Left ventricle myocardium inferior (tissue), 1 donor: ENCODE results near the gene PHF13. TPM values are rescaled to one million over a fixed set of nuclear protein-coding genes. Genes with fewer than 3 reads are reported as not detected.
"Not testable (repeated sequence)": the region's sequence is repeated elsewhere in the genome, so short reads cannot be mapped to it uniquely, and the experiment has no call there.

Experiments
- DNase-seq: peaks from one replicate; pipeline ENCODE4 v3.0.0-alpha.2; 2020
- H3K27ac ChIP-seq: fragments of 200-600 bp; replicated peaks from 2 replicates; pipeline ENCODE4 v1.8.0; 2021
- H3K27me3 ChIP-seq: fragments of 200-600 bp; 2 replicates; pipeline ENCODE4 v1.8.0; 2021; ENCODE audit warnings: low read depth
- H3K36me3 ChIP-seq: fragments of 200-600 bp; 2 replicates; pipeline ENCODE4 v1.8.0; 2021
- H3K4me1 ChIP-seq: fragments of 200-600 bp; 2 replicates; pipeline ENCODE4 v1.8.0; 2021
- H3K4me3 ChIP-seq: fragments of 200-600 bp; 2 replicates; pipeline ENCODE4 v1.8.0; 2021; ENCODE audit warnings: mild to moderate bottlenecking, moderate library complexity
- H3K9me3 ChIP-seq: fragments of 200-600 bp; replicated peaks from 2 replicates; pipeline ENCODE4 v1.8.0; 2021
- intact Hi-C: fragments of 100-400 bp; cut with micrococcal nuclease; formaldehyde crosslinking; loops from one replicate; pipeline ENCODE4 v1.11.0; 2022
- total RNA-seq: library from RNA; stranded (reverse); fragmentation: NEBNext Ultra II Directional; extraction: Animal tissue kit (Norgen Biotek cat#: 25700); gene quantifications from one replicate; pipeline ENCODE4 v1.2.1, GENCODE V29; 2021
- TF ChIP-seq, protein P1 (sequence below): fragments of 200-600 bp; IDR thresholded peaks from 2 replicates; pipeline ENCODE4 v1.8.0; 2021; ENCODE audit warnings: antibody characterized with exemption, mild to moderate bottlenecking, borderline replicate concordance
- donor health status: DM: no; HTN: yes; CAD: no; lungs with severe emphysema.

The PHF13 gene
- total RNA-seq, 1 donor from 2014 or later, result 6.8 TPM

GRCh38 chr1:6638226-6638625 lies 24.7 kb downstream of the PHF13 start:
- intact Hi-C loops, result no loop called here
- H3K27me3 ChIP-seq, result no peaks in the 10 kb centered on the region
- H3K4me1 ChIP-seq, result peaks cover 8% of the 10 kb centered on the region
- TF ChIP-seq, protein P1, sequence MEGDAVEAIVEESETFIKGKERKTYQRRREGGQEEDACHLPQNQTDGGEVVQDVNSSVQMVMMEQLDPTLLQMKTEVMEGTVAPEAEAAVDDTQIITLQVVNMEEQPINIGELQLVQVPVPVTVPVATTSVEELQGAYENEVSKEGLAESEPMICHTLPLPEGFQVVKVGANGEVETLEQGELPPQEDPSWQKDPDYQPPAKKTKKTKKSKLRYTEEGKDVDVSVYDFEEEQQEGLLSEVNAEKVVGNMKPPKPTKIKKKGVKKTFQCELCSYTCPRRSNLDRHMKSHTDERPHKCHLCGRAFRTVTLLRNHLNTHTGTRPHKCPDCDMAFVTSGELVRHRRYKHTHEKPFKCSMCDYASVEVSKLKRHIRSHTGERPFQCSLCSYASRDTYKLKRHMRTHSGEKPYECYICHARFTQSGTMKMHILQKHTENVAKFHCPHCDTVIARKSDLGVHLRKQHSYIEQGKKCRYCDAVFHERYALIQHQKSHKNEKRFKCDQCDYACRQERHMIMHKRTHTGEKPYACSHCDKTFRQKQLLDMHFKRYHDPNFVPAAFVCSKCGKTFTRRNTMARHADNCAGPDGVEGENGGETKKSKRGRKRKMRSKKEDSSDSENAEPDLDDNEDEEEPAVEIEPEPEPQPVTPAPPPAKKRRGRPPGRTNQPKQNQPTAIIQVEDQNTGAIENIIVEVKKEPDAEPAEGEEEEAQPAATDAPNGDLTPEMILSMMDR, result no peak
- no peak overlapping the region for H3K4me3 ChIP-seq
- no peaks in the 10 kb centered on the region for H3K9me3 ChIP-seq
- peaks cover 96% of the 10 kb centered on the region for H3K36me3 ChIP-seq
- DNase-seq, result peak; percentile 87
- peak overlapping the region; percentile 55 for H3K27ac ChIP-seq

DNA sequence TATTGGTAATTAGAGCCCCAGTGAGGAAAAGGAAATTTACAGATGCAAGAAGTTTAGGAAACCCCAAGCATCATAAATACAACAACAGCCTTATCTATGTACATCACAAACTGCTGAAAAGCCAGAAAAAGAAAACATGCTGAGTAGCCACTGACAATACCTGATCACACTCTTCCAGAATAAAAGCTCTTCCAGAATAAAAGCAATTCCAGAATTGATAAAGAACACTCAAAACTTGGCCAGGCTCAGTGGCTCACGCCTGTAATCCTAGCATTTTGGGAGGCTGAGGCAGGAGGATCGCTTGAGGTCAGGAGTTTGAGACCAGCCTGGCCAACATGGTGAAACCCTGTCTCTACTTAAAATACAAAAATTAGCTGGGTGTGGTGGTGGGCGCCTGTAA lies 27.3 kb downstream of the PHF13 start:
- H3K4me1 ChIP-seq, H3K27ac ChIP-seq, intact Hi-C loops, H3K9me3 ChIP-seq, DNase-seq, H3K4me3 ChIP-seq, H3K27me3 ChIP-seq: not testable (repeated sequence)
- H3K36me3 ChIP-seq, result peaks cover 98% of the 10 kb centered on the region

DNA sequence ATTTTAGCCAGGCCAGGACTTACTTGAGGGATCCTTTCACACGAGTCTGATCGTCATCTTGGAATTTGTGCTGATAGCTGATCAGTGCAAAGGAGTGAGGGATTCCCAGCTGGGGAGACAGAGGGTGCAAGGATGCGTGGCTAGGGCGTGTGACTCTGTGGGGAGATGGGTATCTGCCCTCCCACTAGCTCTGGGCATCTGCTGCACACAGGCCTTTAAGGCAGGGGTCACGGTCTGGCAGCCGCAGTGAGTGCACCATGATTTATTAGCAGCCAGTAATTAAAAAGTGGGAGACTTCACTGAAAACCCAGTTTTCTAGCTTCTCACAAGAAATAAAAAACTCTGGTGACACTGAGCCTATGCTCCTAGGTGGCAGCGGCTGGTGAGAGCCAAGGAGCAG lies 31.5 kb downstream of the PHF13 start:
- intact Hi-C loops, result no loop called here
- peaks cover 72% of the 10 kb centered on the region for H3K36me3 ChIP-seq
- no peaks in the 10 kb centered on the region for H3K27me3 ChIP-seq
- no peak for DNase-seq
- H3K4me3 ChIP-seq, result no peak overlapping the region
- H3K27ac ChIP-seq, result no peak overlapping the region
- no peaks in the 10 kb centered on the region for H3K9me3 ChIP-seq
- TF ChIP-seq, protein P1, result no peak
- H3K4me1 ChIP-seq, result no peaks in the 10 kb centered on the region

DNA sequence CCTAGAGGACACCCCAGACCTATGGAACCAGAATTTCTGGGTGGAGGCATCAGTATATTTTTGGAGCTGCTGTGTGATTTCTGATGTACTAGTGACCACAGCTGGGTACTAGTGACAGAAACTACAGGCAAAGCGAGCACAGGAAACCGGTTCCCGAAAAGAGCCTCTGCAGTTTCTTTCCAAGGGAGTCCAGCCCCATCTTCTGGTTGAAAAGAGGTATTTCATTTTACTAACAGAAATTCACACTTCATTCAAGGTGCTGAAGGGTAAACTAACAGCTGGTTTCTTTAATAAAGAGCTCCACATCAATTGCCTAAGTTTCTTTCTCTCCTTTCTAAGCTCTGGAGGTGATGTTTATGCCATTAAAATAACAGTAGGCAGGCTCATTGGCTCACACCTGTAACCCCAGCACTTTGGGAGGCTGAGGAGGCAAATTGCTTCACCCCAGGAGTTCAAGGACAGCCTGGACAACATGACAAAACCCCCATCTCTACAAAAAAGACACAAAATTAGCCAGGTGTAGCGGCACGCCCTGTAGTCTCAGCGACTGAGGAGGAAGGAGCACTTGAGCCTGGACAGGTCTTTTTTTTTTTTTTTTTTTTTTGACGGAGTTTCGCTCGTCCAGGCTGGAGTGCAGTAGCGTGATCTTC lies 33.1 kb downstream of the PHF13 start:
- Histone ChIP-seq H3K4me3 (no peak overlapping the region), H3K27ac (no peak overlapping the region), H3K4me1 (no peaks in the 10 kb centered on the region), H3K27me3 (no peaks in the 10 kb centered on the region), H3K36me3 (peaks cover 72% of the 10 kb centered on the region), H3K9me3 (no peaks in the 10 kb centered on the region)
- intact Hi-C loops, result no loop called here
- TF ChIP-seq, protein P1, result peak; percentile 70
- no peak for DNase-seq

DNA sequence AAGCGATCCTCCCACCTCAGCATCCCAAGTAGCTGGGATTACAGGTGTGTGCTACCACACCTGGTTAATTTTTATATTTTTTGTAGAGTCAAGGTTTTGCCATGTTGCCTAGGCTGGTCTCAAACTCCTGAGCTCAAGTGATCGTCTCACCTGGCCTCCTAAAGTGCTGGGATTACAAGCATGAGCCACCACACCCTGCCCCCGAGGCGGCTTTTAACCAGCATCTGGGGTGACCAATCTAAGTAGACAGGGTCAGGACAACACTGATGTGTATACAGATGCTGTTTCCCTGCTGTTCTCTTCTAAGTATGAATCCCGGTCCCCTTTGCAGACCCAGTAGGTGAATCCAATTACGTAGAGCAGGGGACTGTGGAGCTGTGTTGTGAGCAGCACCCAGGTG lies 35.0 kb downstream of the PHF13 start:
- peaks cover 72% of the 10 kb centered on the region for H3K36me3 ChIP-seq
- TF ChIP-seq, protein P1, result no peak

GRCh38 chr1:6651909-6652308 lies 38.4 kb downstream of the PHF13 start:
- Histone ChIP-seq H3K4me1 (peaks cover 4% of the 10 kb centered on the region), H3K9me3 (no peaks in the 10 kb centered on the region), H3K36me3 (peaks cover 55% of the 10 kb centered on the region), H3K27me3 (no peaks in the 10 kb centered on the region), H3K27ac (no peak overlapping the region), H3K4me3 (no peak overlapping the region)
- TF ChIP-seq, protein P1, result no peak
- intact Hi-C loops, result no loop called here
- no peak for DNase-seq

More for the DNA sequence above, 35.0 kb downstream of the PHF13 start:
- H3K27ac ChIP-seq, result no peak overlapping the region
- no peak for DNase-seq
- H3K4me1 ChIP-seq, result no peaks in the 10 kb centered on the region
- intact Hi-C loops, result no loop called here
- H3K9me3 ChIP-seq, result no peaks in the 10 kb centered on the region
- no peak overlapping the region for H3K4me3 ChIP-seq
- H3K27me3 ChIP-seq, result no peaks in the 10 kb centered on the region
